ENCODE measurements around the gene CLSTN1.

GRCh38 chr1:9680091-9680490, 143.7 kb downstream of the CLSTN1 start:
- no peak for TF ChIP-seq EZH2 (IDR thresholded peaks at IDR 0.05; ENCODE audit: borderline replicate concordance, insufficient read depth, low read depth, low read length, poor library complexity, severe bottlenecking)
- no peak for TF ChIP-seq CTCF (IDR thresholded peaks at IDR 0.05)

Data from B cell (primary cell).